NCI-H2196 treated with DMSO at 0.1 percent for 48 hours (cell line): ENCODE data around the gene CDC37L1.
"Not testable (repeated sequence)": the region's sequence is repeated elsewhere in the genome, so short reads cannot be mapped to it uniquely, and the experiment has no call there.

Experiments
- DNase-seq: peaks from one replicate; lab custom pipeline; 2025; ENCODE audit not compliant: unreplicated experiment; lab: John Stamatoyannopoulos, UW

CDC37L1 gene

GRCh38 chr9:4679268-4680172, at the start of gene CDC37L1:
CDC37L1 (plus strand) TSS chr9:4679569; CDS start chr9:4679768, 199 bp downstream.
- DNase-seq: peak; percentile 99

GRCh38 chr9:4630836-4631235, 48.5 kb upstream of the CDC37L1 start:
- no peak for DNase-seq

DNA sequence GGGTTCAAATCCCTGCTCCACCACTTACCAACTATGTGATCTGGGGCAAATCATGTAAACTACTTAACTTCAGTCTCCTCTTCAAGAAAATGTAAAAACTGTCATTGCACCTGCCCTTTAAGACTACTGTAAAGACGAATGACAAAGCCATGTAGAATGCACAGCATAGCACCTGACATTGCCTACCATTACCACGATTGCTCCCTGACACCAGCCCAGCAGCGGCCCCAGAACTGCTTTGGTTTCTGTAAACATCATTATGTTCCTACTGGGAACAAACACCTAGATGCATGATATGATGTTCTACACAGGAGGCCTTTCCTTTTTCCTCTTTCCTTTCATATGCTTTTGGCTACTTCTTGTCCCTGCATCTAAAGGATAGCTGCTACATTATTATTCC, 40.4 kb upstream of the CDC37L1 start:
- DNase-seq: no peak

- no peak for DNase-seq
Observed at GRCh38 chr9:4639420-4639819, 39.9 kb upstream of the CDC37L1 start.

DNA sequence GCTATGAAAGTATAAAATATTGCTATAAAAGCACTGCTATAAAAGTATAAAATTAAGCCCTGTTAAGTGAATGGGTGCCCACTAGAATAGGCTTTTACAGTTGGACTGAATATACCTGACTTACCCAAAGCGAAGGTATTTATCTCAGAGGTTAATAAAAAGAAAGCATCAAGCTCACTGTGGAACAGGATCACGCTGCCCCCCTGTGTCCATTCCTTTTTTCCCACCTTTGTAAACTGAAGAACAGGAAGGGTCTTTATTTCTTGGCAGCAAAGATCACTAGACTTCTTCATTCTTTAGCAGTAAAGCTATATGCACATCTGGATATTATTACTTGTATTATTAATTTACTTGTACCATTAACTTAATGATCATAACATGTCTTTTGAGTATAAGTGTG, 39.3 kb upstream of the CDC37L1 start:
- no peak for DNase-seq

DNA sequence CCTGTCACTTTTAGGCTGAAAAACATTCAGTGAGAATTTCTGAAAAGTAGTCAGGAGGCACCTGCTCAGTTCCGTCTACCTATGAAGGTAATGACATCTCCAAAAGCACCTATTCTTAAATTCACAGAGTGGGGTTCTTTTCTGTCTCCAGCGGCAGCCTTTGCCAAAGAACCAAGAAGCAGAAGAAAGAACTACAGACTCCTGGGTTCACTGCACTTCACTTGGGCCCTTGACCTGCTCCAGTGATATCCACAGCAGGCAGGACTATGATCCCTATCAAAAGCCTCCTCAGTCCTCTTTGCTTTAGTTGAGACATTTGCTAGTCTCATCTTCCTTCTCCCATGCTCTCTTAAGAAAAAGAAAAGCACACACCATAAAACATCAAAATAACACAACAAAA, 37.0 kb upstream of the CDC37L1 start:
- no peak for DNase-seq

DNA sequence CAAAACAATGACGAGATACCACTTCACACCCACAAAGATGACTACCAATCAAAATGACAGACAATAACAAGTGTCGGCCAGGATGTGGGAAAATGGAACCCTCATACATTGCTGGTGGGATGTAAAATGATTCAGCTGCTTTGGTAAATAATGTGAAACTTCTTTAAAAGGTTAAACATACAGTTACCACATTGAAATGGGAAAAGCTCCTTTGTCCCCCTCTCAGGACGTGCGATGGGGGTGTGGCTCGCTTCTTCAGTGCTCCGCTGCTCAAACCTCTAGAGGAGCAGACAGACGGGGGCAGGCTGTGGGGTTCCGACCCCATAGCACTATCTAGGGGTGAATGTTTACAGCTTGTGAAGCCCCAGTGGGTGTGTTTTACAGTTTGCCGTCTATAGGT, 25.3 kb upstream of the CDC37L1 start:
- DNase-seq: no peak

DNA sequence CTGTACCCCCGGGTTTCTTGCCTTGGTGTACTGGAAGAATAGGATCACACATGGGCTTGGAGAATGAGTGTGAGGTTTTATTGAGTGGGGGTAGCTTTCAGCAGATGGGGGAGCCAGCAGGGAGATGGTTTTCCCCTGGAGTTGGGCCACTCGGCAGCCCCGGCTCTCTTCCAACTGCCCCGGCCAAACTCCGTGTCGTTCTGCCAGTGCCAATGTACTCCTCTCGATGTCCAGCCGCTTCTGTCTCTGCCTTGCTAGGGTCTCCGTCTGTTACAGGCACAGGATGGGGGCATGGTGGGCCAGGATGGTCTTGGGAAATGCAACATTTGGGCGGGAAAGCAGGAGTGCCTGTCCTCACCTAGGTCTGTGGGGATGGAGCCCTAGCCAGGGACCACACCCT, 24.8 kb upstream of the CDC37L1 start:
- DNase-seq: no peak

DNA sequence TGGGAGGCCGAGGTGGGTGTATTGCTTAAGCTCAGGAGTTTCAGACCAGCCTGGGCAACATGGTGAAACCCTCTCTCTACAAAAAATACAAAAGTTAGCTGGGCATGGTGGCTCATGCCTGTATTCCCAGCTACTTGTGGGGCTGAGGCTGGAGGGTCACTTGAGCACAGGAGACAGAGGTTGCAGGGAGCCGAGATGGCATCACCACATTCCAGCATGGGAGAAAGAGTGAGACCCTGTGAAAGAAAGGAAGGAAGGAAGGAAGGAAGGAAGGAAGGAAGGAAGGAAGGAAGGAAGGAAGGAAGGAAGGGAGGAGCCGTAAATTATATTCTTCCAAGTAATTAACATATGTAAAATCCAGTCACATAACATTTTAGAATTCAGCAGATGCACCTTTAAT, 23.2 kb upstream of the CDC37L1 start:
- not testable (repeated sequence) for DNase-seq

DNA sequence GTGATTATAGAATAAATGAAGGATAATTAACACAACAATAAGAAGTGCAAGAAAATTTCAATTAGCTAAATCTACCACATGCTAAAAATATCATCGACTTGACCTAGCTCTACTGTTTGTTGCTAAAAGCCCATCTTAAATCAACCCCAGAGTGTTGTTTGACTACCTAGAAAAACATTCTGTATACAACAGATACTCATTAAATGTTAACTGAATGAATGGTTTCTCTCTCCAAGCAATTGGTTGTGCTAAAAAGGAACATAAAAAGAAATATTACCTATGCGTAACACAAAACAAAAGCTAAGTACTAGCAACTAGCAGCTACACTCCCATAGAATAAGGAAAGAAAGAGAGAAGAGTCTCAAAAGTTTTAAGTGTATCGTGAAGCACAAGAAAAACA, 22.7 kb upstream of the CDC37L1 start:
- DNase-seq: no peak

DNA sequence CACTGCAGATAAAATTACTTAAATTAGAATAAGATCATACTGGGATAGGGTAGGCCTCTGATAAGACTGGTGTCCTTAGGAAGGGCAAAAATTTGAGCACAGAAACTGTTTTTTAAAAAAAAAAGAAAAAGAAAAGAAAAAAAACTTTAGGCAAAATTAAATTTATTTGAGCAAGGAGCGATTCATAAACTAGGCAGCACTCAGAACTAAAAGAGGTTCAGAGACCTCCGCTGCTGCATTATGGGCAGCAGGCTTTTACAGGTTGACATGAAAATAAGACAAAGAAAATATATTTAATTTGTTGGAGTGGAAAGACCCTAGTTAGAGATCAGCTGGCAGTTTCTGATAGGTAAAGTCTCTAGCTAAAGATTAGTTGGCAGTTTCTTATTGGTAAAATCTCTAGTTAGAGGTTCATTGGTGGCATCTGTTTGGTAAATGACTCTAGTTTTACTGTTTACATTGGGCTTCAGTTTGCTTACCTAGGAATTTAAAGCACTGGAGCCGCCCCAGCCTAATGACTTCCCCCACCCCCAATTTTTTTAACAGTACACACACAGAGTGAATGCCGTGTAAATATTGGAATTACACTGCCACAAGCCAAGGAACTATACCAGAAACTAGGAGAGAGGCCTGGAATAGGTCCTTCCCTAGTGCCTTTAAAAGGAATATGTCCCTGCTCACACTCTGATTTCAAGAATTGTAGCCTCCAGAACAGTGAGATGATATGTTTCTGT, 21.8 kb upstream of the CDC37L1 start:
- DNase-seq: no peak

DNA sequence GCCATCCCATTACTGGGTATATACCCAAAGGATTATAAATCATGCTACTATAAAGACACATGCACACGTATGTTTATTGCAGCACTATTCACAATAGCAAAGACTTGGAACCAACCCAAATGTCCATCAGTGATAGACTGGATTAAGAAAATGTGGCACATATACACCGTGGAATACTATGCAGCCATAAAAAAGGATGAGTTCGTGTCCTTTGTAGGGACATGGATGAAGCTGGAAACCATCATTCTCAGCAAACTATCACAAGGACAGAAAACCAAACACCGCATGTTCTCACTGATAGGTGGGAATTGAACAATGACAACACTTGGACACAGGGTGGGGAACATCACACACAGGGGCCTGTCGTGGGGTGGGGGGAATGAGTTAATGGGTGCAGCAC, 18.7 kb upstream of the CDC37L1 start:
- DNase-seq: not testable (repeated sequence)

- no peak for DNase-seq
Observed at GRCh38 chr9:4661165-4661564, 18.2 kb upstream of the CDC37L1 start.

DNA sequence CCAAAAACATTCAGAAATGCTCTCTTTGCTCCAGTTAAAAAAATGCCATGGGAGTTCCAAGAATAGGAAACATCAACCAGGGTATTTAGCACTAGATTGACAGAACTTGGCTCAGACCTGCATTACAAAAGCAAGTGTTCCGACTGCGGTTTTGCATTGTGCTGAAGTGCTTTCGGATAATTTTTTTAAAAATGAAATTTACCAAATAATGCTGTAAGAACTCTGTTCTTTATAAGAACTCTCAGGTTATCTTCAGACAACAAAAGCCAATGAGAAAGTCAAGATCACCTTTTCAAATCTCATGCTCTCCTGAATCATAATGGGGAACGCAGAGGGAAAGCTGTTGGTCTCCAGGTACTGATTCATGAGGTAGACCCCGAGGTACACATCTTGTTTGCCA, 17.8 kb upstream of the CDC37L1 start:
- no peak for DNase-seq

DNA sequence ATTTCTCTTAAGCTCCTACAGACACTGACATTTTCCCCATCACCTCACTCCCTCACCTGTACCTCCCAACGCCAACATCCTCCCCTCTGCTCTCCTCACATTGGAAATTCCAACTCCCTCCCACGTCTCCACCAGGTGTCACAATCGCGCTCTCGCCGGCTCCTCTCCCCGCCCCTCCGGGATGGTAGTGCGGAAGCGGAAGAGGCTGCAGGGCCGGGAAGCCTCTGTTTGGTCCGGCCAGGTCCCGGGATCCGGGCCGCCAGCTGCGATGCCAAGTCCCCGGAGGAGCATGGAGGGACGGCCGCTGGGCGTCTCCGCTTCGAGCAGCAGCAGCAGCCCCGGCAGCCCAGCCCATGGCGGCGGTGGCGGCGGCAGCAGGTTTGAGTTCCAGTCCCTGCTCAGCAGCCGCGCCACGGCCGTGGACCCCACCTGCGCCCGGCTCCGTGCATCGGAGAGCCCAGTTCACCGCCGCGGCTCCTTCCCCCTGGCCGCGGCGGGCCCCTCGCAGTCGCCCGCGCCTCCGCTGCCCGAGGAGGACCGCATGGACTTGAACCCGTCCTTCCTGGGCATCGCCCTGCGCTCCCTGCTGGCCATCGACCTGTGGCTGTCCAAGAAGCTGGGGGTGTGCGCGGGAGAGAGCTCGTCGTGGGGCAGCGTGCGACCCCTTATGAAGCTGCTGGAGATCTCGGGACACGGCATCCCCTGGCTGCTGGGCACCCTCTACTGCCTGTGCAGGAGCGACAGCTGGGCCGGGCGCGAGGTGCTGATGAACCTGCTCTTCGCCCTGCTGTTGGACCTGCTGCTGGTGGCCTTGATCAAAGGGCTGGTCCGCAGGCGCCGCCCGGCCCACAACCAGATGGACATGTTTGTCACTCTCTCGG, 17.0 kb upstream of the CDC37L1 start, which contains the start of gene PLPP6:
Gene PLPP6 (plus strand): TSS at position 187 of the 881 bp plus-strand sequence. CDS start 82 bp downstream, at position 269.
- peak; percentile 98 for DNase-seq

DNA sequence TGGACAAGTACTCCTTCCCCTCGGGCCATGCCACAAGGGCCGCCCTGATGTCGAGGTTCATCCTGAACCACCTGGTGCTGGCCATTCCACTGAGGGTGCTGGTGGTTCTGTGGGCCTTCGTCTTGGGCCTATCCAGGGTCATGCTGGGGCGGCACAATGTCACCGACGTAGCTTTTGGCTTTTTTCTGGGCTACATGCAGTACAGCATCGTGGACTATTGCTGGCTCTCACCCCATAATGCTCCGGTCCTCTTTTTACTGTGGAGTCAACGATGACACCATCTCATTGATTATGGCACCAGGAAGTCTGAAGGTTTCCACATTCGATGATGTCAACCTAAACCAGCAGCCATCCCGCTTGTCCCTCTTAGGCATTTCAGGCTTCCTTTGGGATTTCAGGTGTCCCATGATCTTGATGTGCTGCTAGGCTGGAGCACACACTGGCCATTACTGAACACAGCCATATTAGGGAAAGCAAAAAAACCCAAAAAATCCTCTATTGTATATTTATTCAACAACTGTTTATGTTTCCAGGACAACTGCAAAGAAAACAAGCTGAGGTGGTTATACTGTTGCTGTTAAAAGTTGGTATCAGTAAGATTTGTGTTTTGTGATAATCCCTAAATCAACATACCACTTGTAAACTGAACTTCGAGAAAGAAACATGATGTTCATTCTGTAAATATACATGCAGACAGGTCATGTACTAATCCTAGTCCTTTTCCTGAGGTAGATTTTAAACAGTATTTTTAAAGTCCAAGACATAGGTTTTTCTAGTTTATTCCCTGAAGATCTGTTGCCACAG, 16.2 kb upstream of the CDC37L1 start:
- DNase-seq: peak; percentile 60

DNA sequence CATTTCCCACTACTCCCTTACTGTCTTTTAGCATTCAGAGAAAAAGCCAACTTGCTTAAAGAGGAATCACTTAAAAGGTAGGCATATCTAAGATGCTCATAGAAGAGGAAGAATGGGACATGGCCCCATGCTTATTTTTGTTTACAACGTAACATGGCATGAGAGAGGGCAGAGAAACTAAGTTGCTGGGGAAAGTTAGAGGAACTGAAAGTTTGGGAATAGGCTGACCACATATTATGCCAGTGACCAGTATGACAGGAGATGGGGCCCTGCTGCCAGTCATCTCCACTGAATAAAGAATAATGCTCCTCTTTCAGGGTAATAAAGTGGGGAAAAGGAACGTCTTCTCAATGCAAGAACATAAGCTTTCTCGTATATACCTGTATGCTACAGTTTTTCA, 15.4 kb upstream of the CDC37L1 start:
- no peak for DNase-seq

DNA sequence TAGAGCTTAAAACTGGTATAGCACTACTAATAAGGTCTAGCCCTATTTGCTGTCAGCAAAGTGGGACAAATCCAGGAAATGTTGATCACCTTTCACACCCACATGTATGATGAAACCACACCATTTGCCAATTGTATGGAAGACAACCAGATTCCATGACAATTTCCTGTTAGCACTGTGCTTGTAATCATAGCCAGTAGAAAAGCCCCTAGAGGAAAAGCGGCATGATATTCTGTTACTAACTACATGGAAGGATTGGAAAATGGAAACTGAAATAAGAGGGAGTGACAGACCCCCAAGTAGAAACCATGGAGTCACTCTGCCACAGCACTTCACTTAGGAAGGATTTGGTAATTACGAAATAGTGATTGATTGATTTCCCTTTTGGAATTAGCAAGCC, 14.0 kb upstream of the CDC37L1 start:
- DNase-seq: peak; percentile 57

- DNase-seq: peak; percentile 72
Observed at GRCh38 chr9:4666042-4666699, 13.2 kb upstream of the CDC37L1 start, which contains the start of gene SPATA6L. SPATA6L (minus strand) TSS chr9:4666480; CDS start chr9:4666250, 230 bp downstream.

GRCh38 chr9:4667681-4668080, 11.7 kb upstream of the CDC37L1 start:
- no peak for DNase-seq
